Activated CD4-positive, alpha-beta T cell treated with anti-CD3 and anti-CD28 coated beads for 1 hour (primary cell): ENCODE results near the gene SCGB1C2.
"Not testable (repeated sequence)": the region's sequence is repeated elsewhere in the genome, so short reads cannot be mapped to it uniquely, and the experiment has no call there.

ENCODE experiments used
- DNase-seq: peaks from one replicate; pipeline ENCODE4 v3.0.0-alpha.2; 2020

Gene SCGB1C2

DNA sequence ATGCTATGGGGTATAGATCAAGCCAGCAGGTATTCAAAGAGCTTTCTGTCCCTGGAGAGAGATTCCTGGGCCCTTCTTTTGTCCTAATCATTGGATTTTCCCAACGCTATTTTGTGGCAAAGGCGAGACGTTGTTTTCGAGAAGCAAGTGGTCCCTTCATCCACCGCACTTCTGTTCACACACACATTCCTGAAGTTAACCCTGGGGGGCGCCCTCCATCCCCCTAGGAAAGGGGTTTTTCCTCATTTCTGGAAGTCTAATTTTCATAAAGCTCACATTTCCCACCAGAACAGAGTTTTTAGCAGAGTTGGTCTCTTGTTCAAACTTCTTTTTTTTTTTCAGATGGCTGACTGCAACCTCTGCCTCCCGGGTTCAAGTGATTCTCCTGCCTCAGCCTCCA is 11.9 kb downstream of the SCGB1C2 start:
- no peak for DNase-seq

DNA sequence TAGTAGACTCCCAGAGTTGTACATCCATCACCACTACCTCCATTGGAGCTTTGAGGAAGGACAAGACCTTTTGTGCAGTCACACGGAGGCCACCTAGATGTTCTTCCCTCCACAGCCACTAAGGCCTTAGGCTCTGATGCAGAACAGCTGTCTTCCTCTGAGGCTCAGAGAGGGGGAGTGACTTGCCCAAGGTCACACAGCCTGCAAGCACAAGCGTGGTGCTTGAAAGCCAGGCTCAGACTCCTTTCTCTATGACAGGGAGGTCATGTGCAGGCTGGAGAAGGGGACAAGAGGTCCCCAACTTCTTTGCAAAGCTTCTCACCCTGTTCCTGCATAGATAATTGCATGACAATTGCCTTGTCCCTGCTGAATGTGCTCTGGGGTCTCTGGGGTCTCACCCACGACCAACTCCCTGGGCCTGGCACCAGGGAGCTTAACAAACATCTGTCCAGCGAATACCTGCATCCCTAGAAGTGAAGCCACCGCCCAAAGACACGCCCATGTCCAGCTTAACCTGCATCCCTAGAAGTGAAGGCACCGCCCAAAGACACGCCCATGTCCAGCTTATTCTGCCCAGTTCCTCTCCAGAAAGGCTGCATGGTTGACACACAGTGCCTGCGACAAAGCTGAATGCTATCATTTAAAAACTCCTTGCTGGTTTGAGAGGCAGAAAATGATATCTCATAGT is 12.7 kb downstream of the SCGB1C2 start:
- no peak for DNase-seq

DNA sequence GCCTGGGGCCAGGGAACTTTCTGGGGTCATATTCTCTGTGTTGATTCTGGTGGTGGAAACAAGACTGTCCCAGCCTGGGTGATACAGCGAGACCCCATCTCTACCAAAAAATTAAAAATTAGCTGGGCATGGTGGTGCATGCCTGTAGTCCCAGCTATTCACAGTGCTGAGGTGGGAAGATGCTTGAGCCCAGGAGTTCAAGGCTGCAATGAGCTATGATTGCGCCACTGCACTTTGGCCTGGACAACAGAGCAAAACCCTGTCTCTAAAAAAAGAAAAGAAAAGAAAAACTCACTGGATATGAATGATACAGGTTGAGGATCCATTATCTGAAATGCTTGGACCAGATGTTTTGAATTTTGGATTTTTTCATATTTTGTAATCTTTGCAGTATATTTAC is 13.6 kb downstream of the SCGB1C2 start:
- no peak for DNase-seq

DNA sequence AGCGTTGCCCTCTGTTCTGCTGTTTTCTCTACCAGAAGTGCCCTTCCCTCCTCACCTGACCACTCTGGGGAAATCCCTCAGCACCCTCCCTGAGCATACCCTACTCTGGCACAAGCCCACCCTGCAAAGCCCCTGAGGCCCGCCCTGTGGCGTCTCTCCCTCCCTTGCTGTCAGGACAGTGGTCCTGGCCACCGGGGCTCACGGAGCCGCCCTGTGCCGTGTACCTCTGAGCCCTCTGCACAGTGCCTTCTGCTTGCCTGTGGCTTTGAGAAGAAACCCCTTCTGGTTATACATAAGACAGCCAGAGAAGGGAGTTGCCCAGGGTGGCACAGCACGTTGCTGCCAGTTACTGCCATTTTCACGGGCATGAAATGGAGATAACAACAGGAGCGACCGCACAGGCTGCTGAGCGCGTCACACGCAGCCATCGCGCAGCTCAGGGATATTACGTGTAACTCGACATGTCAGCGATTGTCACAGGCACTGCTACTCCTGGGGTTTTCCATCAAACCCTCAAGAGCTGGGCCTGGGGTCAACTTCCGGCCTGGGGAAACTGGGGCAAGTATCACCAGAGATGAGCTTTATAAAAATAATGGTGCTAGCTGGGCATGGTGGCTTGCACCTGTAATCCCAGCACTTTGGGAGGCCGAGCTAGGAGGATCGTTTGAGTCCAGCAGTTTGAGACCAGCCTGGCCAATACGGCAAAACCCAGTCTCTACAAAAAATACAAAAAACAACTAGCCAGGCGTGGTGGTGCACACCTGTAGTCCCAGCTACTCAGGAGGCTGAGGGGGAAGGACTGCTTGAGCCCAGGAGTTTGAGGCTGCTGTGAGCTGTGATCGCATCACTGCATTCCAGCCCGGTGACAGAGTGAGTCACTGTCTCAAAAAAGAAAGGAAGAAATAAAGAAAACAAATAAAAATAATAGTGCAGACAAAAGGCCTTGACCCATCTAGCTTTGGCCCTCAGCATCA is 14.8 kb downstream of the SCGB1C2 start:
- no peak for DNase-seq

DNA sequence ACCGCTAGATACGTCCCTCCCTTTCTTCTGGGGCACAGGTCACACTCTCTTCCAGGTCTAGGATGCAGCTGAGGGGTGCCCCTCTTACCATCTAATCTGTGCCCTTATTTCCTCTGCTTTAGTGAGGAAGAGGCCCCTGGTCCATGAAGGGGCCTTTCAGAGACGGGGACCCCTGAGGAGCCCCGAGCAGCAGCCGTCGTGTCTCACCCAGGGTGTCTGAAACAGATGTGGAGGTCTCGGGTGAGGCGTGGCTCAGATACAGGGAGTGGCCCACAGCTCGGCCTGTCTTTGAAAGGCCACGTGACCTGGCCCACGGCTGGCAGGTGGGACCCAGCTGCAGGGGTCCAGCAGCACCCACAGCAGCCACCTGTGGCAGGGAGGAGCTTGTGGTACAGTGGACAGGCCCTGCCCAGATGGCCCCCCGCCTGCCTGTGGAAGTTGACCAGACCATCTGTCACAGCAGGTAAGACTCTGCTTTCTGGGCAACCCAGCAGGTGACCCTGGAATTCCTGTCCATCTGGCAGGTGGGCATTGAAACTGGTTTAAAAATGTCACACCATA is 15.6 kb downstream of the SCGB1C2 start:
- DNase-seq = no peak

DNA sequence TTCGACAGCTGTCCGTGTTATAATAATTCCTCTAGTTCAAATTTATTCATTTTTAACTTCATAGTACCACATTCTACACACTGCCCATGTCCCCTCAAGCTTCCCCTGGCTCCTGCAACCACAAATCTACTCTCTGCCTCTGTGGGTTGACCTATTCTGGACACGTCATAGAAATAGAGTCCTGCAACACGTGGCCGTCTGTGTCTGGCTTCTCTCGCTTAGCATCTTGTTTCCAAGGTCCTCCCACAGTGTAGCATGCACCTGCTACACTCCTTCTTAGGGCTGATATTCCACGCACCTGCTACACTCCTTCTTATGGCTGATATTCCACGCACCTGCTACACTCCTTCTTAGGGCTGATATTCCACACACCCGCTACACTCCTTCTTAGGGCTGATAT is 16.5 kb downstream of the SCGB1C2 start:
- DNase-seq = no peak

DNA sequence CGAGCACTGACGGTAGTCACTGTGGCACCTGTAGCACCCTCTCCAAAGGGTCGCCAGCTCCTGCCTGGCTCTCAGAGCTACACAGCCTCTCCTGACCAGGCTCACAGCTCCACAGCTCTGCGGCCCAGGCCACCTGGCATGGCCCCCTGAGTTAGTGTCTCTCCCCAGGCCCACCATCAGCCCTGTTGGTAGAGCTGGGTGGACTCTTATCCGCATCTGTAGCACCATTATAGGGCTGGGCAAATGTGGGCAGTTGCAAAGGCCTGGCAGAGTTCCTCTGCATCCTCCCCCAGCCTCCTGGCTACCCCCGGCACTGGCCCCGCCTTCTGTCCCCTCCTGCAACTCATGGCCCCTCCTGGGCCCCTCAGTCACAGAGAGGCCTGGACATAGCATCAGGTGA is 18.2 kb downstream of the SCGB1C2 start:
- no peak for DNase-seq

DNA sequence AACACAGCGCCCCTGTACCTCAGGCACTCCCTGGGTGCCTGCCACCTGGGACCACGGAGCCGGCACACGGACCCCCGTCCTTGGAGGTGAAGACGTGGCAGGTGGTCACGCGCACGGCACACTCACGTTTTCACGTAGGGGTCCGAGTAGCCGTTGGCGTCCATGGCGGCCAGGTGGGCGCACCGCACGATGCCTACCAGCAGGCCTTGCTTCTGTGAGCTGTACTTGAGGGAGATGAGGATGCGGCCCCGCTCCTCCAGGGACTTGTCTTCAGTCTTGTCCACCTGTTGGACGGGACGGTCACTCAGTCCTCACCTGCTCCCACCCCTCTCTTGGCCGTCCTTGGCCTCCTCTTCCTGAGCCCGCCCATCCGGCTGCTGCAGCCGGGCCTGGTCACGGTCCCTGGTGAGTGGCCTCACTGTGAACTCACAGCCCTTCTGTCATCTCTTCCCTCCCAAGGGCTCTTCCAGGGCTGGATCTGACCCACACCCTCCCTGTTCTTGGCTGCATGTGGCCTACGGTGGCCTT is 18.8 kb downstream of the SCGB1C2 start:
- DNase-seq = no peak

DNA sequence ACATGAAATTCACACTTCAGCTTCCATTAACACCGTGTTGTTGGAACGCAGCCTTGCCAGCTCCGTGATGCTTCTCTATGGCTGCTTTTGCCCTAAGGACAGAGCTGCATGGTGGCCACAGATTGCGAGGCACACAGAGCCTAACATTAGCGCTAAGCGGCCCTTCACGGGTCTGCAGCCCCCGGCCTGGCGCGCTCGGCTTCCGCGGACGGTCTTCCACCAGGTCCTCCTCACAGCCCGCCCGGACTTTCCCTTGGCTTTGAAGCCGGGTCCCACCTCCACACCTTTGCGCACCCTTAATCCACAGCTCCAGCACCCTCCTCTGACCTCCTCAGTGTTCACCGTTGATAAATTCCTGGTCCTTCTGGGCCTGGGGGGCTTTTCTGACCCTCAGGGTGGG is 19.6 kb downstream of the SCGB1C2 start:
- no peak for DNase-seq

DNA sequence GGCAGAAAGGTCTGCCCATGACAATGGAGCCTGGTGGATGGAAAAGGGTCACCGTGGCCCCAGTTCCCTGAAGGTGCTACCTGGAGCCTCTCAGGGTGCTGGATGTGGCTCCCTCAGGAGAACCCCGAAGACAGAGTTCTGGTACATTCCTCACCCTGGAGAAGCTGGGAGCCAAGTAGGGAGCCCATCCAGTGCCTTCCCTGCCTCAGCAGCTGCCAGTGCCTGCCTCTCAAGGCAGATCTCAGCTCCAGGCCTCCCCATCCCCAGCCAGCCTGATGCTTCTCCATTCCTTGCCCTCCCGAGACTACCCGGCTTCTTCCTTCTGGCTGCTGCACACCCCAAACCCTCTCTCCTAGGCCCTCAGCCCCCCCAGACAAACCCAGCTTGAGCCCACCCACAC is 20.5 kb downstream of the SCGB1C2 start:
- no peak for DNase-seq

DNA sequence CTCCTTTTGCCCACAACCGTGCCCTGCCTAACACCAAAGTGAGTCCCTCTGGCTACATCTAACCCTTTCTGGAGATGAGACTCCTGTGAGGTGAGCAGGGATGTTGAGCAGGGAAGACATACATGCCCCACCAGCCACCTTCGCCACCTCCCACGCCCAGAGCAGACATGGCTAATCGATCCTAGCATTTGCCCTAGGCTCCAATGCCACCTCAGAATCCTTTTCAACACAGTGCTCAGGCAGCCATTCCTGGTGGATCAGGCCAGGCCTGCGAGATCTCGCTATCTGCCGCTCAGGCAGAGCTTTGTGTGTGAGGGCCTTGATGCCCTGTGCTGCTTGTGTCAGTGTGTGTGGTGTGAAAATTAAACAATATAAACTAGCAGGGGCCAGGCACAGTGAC is 21.0 kb downstream of the SCGB1C2 start:
- DNase-seq = no peak

DNA sequence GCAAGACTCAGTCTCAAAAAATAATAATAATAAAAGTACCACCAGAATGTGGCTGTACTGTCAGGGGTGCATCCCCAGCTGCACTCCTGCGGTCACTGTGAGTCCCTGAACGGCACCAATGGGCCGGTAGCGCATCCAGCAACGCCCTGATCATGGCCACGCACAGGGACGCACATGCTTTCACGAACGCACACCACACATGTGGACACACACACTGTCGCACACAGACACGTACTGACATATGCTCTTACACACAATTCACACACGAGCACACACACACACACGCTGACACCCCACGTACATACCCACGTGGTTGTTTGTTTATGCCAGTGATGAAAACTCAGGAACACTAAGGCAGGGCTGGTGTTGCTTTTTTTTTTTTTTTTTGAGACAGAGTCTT is 22.2 kb downstream of the SCGB1C2 start:
- no peak for DNase-seq

DNA sequence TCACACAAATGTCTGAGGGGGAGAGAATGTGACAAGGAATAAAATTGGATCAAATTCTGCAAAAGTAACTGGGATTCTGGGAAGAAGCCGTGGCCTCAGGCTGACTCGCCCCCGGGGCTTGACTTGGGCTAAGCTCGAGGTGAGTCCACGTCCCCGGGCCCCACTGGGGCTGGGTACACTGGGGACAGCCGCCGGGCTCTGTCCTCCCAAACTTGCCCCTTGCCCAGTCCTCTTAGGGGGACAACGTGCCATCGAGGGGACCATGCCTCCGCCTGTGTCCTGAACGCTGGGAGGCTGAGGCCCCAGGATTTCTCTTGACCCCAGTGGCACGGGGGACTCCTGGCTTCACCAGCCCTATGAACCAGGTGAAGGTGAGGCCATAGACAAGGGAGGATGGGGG is 23.0 kb downstream of the SCGB1C2 start:
- DNase-seq = no peak

DNA sequence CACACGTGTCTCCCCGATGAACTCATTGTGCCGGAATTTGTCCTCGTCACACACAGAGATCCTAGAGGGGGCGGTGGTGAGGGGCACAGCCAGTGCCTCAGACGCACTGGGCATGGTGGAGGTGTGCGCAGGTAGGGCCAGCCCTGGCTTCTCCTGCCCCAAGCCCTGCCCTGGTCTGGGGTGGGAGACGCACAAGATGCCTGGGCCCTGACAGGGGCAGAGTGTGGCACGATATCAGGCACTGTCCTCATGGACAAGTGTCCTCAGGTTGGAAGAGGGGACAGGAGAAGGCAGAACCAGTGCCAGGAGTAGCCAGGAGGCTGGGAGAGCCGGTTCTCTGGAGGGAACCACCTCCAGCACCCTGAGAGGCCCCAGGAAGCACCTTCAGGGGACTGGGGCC is 24.1 kb downstream of the SCGB1C2 start:
- no peak for DNase-seq

DNA sequence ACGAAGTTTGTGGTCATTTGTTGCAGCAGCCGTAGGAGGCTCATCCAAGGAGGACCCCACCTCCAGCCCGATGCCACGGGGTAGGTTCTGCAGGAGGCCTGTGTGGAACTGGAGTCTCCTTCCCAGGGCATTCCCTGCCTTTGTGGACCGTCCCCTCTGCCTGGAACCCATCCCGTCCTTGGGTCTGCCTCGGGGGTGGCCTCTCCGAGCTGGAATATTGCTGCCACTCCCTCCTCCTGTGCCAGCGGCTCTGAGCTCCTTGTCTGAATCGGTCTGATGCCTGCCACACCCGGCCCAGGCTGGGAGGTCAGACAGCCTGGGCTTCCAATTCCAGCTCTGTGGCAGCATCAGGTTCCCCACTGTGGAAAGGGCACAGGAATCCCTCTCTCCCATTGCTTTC is 25.3 kb downstream of the SCGB1C2 start:
- no peak for DNase-seq

DNA sequence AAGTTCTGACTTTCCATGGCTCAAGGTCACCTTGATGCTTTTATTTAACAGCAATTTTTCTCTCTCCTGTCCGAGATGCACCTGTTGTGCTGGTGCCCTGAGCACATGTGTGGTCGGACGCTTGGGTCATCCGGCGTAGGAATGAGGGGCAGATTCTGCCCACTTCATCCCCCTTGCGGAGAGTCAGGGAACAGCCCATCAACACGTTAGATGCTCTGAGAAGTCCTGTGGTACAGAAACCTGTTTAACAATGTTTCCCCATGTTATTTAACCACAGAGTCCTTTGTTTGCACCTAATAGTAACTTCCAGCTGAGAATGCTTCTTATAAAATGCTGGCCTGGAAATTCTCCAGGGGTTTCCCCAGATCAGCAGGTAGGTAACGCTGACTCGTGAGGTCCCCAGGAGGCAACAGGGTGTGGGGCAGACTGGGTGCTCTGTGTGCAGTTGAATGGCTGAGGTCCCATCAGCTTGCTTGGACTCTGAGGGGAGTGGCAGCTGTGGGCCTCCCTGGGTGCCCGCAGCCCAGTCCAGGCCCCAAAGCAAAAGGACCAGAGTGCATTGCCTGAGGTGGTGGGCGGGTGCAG is 26.2 kb downstream of the SCGB1C2 start:
- DNase-seq = no peak

DNA sequence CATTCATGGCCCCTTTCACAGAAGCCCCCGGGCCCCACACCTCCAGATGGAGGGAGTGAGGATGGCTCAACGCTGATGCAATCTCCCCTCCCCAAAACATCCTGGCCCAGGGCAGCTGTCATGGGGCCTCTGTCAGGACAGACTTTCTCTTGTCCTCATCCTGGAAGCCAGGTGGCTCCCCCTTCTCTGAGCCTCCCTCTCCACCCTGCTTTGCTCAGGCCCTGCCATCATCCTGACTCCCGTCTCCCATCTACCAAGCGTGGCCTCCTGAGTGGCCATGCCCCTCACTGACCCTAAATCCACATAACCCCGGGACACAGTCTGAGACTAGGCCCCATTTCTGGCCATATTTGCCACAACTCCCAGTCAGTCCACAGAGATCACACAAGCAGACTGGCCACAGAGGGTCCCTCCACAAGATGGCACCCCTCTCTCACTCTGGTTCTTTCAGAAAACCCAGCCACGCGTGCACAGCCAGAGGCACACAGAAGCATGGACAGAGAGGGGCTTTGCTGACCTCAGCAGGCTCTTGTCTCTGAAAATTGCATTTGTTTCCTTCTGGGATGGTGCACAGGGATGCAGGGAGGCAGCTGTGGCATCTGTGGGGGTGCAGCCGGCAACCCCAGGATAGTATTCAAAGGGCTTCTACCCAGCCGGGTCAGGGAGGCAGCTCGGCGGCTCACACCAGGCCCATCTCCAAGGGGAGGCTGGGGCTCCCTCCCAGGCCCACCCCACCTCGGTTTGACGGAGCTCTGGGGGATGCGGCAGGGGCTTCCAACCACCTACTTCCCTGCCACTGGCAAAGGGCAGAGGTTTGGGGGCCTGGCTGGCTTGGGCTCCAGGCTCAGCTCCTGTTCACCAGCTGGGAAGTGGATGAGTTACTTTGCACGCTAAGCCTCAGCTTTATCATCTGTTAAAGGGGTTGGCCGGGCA is 27.2 kb downstream of the SCGB1C2 start:
- peak; percentile 15 for DNase-seq

DNA sequence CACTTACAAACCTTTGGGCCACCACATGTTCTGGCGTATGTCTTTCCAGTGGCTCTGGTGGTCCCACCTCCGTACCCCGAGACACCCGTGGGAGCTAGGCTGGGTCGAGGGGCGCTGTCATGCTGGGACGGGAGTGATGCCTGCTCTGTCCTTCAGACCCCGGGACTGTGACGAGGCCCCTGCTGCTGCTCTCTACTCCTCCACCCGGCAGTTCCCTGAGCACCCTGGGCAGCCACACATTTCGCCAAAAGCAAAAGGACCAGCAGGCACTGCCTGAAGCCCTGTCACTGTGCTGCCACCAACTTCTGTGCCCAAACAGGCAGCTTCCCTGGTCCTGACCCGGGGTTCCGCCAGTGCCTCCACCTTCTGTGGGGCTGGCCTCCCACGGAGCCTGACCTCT is 28.6 kb downstream of the SCGB1C2 start:
- no peak for DNase-seq

DNA sequence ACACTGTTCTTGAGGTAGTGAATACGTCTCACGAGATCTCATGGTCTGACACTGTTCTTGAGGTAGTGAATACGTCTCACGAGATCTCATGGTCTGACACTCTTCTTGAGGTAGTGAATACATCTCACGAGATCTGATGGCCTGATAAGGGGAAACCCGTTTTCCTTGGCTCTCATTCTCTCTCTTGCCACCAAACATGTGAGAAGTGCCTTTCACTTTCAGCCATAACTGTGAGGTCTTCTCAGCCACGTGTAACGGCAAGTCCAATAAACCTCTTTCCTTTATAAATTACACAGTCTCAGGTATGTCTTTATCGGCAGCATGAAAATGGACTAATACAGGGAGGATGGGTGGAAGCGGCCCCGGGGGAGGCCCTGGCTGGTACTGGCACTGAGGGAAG is 31.2 kb downstream of the SCGB1C2 start:
- DNase-seq = not testable (repeated sequence)

DNA sequence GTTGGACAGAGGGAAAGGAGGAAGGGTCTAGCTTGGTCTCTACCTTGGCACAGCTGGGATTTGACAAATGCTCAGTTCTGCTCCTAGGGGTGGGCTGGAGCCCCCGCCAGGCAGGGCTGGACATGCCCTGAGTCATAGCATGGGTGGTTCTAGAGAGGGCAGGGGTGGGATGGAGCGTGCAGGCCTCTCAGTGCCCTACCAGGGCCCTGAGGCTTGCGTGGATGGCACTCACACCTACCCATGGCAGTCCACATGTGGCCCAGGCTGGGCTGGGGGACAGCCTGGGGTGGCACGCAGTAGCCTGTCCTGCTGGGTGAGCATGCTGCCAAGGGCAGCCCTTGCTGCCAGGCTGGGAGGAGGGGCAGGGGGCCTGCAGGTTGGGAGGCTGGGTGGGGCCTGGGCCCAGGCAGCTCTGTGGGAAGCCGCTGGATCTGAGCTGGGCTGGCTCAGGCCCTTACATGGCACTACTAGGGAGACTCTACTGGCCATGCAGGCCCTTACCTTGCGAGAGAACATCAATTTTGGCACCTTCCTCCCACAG is 32.8 kb downstream of the SCGB1C2 start:
- no peak for DNase-seq

DNA sequence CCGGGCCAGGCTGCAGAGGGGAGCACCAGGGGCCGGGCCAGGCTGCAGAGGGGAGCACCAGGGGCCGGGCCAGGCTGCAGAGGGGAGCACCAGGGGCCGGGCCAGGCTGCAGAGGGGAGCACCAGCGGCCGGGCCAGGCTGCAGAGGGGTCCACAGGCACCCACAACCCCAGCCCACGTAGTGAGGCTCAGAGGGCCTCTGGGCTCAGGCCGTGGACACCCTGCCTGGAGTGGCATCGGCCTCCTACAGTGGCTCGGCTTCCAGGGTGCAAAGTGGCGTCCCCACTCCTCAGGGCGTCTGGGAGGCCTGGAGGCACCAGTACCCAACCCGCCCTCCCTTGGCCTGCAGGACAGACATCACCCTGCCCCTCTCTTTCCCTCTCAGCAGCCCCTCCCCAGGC is 34.5 kb downstream of the SCGB1C2 start:
- DNase-seq = no peak

DNA sequence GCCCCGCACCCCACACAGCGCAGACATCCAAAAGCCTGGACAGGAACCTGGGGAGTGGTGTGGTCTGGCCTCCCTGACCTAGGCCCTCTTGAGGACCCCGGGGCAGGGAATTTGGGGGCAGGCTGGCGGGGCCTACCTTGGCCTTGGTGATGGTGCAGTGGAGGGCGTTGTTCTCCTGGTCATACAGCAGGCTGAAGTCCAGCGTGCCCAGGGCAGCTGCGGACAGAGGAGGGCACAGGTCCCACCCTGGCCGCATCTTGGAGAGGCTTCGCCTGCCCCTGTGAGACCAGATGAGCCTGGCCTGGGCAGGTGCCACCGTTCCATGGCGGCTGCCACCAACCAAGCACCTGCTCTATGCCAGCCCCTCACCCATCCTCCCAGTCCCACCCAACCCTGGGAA is 35.0 kb downstream of the SCGB1C2 start:
- no peak for DNase-seq
